Right renal pelvis (tissue), 4 donors: Measurements from ENCODE around the gene CTNND2. TPM values are rescaled to one million over a fixed set of nuclear protein-coding genes. Genes with fewer than 3 reads are reported as not detected.
"Not testable (repeated sequence)": the region's sequence is repeated elsewhere in the genome, so short reads cannot be mapped to it uniquely, and the experiment has no call there.

Experiments used
- DNase-seq, 4 donors: peaks; one replicate each; pipeline ENCODE4 v3.0.0-alpha.2; 2013; ENCODE audit warnings: low read depth in 4 of 4, low spot score in 3 of 4, missing footprints in 1 of 4
- polyA plus RNA-seq, 4 donors: library from polyadenylated mRNA; unstranded; fragments of 120-200 nt; gene quantifications; one replicate each; pipeline ENCODE4 v1.2.1, GENCODE V29; 2013; ENCODE audit not compliant: insufficient read length in 4 of 4

Gene CTNND2
- polyA plus RNA-seq, 4 donors: 1.9 to 2.8 (median 2.5) TPM

- DNase-seq: no peak
Measured at GRCh38 chr5:11148810-11149539, 755.3 kb downstream of the CTNND2 start.

GRCh38 chr5:11146171-11146570 is 758.1 kb downstream of the CTNND2 start:
- no peak for DNase-seq

GRCh38 chr5:11143456-11144267 is 760.6 kb downstream of the CTNND2 start:
- DNase-seq: no peak

GRCh38 chr5:11139217-11139865 is 764.9 kb downstream of the CTNND2 start:
- DNase-seq: no peak

GRCh38 chr5:11130131-11130530 is 774.1 kb downstream of the CTNND2 start:
- DNase-seq: no peak

- DNase-seq: no peak
Measured at GRCh38 chr5:11128021-11128420, 776.2 kb downstream of the CTNND2 start.

GRCh38 chr5:11126844-11127243 is 777.4 kb downstream of the CTNND2 start:
- DNase-seq: no peak

- no peak for DNase-seq
Measured at GRCh38 chr5:11121885-11122284, 782.4 kb downstream of the CTNND2 start.

GRCh38 chr5:11110128-11110527 is 794.1 kb downstream of the CTNND2 start:
- DNase-seq: no peak

GRCh38 chr5:11105696-11106095 is 798.5 kb downstream of the CTNND2 start:
- DNase-seq: no peak

GRCh38 chr5:11104651-11105112 is 799.6 kb downstream of the CTNND2 start:
- no peak for DNase-seq

GRCh38 chr5:11104210-11104609 is 800.0 kb downstream of the CTNND2 start:
- DNase-seq: no peak

- no peak for DNase-seq
Measured at GRCh38 chr5:11084111-11084510, 820.1 kb downstream of the CTNND2 start.

GRCh38 chr5:11082404-11082945 is 821.8 kb downstream of the CTNND2 start:
- DNase-seq: no peak

- DNase-seq: no peak
Measured at GRCh38 chr5:11076945-11077613, 827.2 kb downstream of the CTNND2 start.

- DNase-seq: no peak
Measured at GRCh38 chr5:11075035-11075805, 829.0 kb downstream of the CTNND2 start.

- DNase-seq: no peak
Measured at GRCh38 chr5:11072568-11072967, 831.7 kb downstream of the CTNND2 start.

GRCh38 chr5:11072076-11072475 is 832.2 kb downstream of the CTNND2 start:
- DNase-seq: no peak

- no peak for DNase-seq
Measured at GRCh38 chr5:11069041-11069440, 835.2 kb downstream of the CTNND2 start.

- not testable (repeated sequence) for DNase-seq
Measured at GRCh38 chr5:11065723-11066122, 838.5 kb downstream of the CTNND2 start.
